IPS-18c (cell line): ENCODE data around the gene HEY2.
"Not testable (repeated sequence)": the region's sequence is repeated elsewhere in the genome, so short reads cannot be mapped to it uniquely, and the experiment has no call there.

ENCODE experiments used
- H3K4me3 ChIP-seq: 2 replicates; pipeline ENCODE4 v1.7.0; 2013; ENCODE audit warnings: low read depth, mild to moderate bottlenecking, low read length, moderate library complexity; ENCODE audit not compliant: insufficient read depth
- H3K9me3 ChIP-seq: one replicate; pipeline ENCODE4 v1.6.1; 2013; ENCODE audit warnings: mild to moderate bottlenecking, low read length, moderate library complexity; ENCODE audit not compliant: control insufficient read depth, insufficient read depth

The HEY2 gene

DNA sequence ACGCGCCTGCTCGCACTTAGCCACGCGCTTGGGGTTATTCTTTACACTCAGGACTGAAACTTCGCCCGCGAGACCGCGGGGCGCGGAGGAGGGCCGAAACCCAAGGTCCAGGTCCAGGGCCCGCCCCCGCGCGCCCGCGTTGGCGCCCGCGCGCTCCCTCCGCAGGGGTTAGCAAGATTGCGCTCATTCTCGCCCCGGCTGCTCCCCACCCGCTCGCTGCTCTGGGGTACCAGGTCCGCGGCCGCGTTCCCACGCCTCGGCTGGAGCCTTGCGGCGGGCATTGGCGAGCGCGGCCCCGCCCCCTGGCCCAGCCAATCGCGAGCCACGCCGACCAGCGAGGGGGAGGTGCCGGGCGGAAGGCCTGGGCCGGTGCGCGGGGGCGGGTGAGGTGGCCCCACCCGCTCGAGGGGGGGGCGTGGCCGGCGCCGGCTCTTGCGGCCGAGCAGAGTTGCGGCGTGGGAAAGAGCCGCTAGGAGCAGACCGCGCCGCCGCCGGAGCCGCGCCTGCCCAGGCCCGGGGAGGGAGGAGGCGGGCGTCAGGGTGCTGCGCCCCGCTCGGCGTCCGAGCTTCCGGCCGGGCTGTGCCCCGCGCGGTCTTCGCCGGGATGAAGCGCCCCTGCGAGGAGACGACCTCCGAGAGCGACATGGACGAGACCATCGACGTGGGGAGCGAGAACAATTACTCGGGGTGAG lies at the start of gene HEY2:
Gene HEY2, plus strand, starts transcription at position 460 of the 692 bp plus-strand sequence. Its CDS starts 145 bp downstream, at position 605.
- Histone ChIP-seq H3K9me3 (no peaks in the 10 kb centered on the region), H3K4me3 (peak within 1 kb of the TSS; percentile 90)

DNA sequence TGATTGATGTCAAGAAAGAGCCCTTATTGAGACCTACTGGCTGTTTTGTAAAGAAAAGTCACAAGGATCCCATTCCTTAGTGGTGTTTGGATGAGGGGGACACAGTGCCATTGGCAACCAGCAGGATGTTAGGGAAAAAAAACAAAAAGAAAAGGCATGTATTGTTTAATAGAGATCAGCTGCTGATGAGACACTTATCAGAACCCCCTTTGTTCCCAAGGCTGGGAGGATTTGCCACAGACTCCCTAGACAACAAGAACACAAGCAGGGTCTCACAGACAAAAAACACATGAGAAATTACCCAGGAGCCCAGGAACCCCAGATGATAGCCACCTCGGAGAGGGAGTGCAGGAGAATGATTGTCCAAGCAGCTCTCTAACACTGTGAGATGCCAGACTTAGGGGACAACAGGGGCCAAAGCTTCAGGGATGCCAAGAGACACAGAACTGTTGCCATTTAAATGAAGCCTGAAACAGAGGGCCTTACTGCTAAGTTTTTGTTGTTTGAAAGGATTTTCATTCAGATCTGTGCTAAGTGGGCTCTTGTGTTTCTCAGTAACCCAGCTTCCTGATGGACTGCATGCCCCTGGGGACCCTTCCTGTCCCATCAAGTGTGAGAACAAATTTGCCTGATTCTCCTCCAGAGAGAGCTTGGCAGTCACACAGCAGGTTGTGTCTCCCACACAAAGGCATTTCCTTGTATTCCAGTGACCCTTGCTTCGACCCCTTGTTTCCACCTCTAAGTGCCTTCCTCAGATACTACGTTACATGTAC lies 48.7 kb upstream of the HEY2 start:
- H3K4me3 ChIP-seq, result no peak overlapping the region
- H3K9me3 ChIP-seq, result no peaks in the 10 kb centered on the region

DNA sequence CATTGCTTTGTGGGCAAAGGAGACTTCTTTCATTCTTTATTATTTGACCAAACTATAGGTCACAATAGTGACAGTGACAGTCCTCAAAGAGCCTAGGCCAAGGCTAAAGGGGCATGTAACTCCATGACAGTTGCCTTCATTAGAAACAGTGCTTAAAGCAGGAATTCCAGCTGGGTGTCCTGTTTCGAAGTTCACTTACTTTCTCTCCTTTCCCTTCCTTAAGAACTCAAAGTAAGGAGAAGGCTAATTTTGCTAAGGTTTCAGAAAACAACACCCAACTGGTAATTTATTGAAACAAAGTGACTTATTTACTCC lies 48.1 kb upstream of the HEY2 start:
- H3K9me3 ChIP-seq, result no peaks in the 10 kb centered on the region
- no peak overlapping the region for H3K4me3 ChIP-seq

DNA sequence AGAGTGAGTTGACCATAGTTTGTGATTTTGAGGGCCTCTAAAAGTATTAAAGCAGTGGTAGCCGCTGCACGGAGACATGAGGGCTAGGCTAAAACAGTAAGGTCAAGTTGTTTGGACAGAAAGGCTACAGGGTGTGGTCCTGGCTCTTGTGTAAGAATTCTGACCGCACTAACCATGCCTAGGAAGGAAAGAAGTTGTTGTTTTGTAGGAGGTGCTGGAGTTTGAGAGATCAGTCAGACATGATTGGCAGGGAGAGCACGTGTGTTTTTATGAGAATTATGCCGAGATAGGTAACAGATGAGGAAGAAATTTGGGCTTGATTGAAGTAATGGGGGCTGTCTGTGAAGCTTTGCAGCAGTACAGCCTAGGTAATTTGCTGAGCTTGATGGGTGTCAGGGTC lies 45.5 kb upstream of the HEY2 start:
- H3K9me3 ChIP-seq, H3K4me3 ChIP-seq: not testable (repeated sequence)

DNA sequence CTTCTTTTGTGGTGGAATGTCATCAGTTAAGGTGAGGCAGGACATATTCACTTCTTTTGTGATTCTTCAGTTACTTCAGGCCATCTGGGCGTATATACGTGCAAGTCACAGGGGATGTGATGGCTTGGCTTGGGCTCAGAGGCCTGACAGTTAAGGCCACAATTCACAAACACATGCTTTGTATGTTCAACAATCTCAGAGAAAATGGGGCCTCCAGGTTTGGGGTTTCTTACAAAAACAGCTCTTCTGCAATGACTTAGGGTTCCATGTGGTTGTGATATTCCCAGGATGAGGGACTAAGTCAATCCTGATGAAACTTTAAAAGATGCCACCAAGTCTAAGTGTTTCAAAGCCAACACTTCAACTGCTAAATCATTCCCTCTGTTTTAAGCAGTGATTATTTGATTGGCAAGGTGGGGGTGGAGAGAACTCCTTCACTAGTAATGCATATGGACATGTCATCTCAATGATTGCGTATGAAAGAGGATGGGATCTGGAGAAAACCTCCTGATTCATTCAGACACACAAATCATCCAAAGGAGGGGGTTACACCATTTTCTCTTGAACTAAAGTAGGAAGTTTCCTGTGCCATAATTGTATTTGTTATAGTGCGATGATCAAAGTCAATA lies 41.7 kb upstream of the HEY2 start:
- no peaks in the 10 kb centered on the region for H3K9me3 ChIP-seq
- H3K4me3 ChIP-seq, result no peak overlapping the region

DNA sequence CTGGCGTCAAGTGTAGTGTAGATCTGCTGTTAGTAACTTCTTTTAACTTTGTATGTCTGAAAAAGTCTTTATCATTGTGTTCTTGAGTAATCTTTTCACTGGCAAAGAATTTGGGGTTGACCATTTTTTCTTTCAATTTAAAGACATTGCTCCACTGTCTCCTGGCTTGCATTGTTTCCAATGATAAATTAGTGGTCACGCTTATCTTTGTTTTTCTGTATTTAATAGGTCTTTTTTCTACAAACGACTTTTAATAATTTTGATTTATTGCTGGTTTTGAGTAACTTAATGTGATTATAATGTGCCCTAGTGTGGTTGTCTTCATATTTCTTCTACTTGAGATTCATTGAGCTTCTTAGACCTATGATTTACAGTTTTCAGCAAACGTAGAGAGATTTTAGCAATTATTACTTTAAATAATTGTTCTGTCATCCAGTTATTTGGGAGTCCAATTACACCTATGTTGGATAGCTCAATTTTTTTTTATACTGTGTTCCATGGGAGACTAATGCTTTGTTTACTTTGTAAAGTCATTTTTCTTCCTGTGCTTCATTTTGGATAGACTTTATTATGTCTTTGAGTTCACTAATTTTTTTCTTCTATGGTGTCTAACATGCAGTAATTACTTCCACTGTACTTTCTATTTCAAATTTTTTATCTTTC lies 38.3 kb upstream of the HEY2 start:
- no peaks in the 10 kb centered on the region for H3K9me3 ChIP-seq
- no peak overlapping the region for H3K4me3 ChIP-seq

DNA sequence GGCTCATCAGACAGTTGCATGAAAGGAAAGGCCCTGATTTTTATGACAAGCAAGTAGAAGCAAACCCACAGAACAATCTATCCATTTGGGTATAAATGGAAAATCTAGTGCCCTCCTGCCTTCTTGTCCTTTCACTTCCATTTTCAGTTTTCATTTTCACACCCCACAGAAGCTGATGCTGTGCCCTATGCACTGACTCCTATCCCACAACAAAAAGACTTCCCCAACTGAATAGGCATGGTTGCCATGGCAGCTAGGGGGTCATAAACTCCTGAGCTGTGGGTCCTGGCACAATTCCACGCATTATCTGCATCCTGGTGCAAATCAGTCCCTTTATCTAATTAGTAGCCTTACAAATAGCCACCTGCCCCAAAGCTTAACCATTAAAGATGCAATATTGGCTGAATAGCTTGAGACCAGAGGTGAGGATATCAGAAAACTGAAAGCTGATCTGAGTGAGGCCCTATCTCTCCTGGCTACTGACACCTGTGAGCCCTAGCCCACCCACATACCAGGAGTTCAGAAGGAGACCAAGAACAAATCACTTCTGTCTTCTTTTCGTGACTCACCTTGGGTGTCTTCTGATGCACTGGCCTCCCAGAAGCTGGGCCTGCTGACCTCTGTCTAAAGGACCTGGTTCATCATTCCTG lies 34.9 kb upstream of the HEY2 start:
- H3K4me3 ChIP-seq, result no peak overlapping the region
- no peaks in the 10 kb centered on the region for H3K9me3 ChIP-seq

DNA sequence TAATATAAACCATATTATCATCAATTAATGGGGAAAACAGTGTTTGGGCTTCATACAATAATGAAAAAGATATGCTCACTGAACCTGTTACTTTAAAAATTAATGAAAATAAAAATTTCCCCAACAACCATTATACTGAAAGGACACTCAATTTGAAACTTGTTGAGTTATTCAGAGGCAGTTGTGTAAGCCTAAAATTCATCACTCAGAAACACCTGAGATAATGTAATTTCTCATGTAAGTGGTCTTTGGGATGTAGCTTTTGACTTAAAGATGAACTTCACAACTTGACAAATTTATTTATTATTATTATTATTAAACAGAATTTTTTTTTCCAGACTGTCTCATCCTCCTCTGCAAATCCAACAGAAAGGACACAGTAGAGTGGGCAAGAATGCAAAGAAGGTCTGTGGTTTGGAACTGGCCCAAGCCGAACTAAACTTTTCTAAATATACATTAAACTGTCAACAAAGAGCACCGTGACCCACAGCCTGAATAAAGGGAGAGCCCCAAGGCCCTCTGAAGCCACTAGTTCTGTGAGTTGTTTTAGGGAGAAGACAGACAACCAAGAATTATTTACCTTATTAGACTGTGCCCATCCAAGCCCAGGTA lies 32.2 kb upstream of the HEY2 start:
- no peak overlapping the region for H3K4me3 ChIP-seq
- no peaks in the 10 kb centered on the region for H3K9me3 ChIP-seq

DNA sequence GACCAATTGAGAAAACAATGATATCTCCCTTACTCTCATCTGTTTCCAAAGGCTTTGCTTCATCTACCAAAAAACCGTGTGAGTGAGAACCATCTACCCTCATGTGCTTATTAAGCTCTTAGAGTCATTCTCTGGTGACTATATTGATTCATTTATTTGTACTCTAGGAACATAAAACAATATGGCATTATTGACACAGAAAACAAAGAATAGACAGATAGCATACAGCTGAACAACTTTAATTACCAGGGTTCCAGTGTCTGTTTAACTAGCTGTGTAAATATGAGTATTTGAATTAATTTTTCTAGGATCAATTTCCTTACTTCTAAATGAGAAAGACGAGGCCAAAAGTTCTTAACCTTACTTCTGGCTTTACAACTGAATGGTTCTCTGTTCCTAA lies 31.3 kb upstream of the HEY2 start:
- Histone ChIP-seq H3K9me3 (no peaks in the 10 kb centered on the region), H3K4me3 (no peak overlapping the region)

DNA sequence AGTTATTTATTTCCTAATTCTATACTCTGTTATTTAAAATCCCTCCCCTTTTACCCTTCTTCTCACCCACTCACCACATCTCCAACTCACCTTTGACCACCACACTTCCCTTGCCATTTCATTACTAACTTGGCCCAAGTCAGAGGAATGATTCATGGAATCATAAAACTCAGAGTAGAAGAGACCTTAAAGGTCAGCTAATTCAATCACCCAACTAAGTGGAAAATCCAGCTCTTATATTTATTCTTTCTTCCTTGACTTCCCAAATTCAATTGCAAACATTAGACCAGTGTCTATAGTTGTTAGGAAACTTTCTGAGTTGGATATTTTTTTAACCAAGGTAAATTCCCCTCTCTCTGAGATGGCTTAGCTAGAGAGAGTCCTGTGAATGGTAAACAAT lies 26.5 kb upstream of the HEY2 start:
- Histone ChIP-seq H3K9me3 (no peaks in the 10 kb centered on the region), H3K4me3 (no peak overlapping the region)

DNA sequence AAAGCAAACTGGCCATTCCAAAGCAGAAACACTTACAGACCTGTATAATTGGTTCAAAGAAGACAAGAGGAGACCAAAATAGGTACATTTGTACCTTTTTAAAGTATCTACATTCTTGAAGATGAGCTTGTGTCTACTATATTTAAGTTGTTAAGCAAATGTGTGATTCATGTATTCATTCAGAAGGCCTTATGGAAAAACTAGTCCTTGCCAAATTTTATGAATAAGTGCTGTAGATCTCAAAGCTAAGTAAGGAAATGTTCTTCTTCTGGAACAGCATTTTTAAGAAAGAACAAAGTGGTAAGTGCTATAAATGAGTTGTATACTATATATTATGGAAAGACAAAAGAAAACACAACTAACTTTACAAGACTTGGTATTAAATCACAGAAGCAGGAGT lies 22.2 kb upstream of the HEY2 start:
- no peaks in the 10 kb centered on the region for H3K9me3 ChIP-seq

DNA sequence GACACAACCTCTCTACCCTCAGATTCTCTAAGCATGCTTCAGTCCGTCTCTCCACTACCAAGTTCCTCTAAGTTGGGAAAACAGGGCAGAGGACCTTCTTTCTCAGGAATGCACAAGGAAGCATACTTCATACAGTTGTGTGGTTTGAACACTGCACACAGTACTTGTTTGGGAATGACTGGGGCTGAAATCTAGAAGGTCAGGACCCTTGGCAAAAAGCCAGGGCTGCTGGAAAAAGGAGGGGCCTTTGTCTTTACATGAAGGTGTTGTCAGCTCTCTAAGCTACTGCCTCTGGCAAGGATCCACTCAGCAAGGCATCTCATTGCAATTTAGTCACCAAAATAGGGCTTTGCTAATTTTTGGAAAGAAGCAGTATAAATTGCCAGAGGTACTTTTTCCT lies 20.7 kb upstream of the HEY2 start:
- no peaks in the 10 kb centered on the region for H3K9me3 ChIP-seq
- H3K4me3 ChIP-seq, result no peak overlapping the region

More for the DNA sequence above, 22.2 kb upstream of the HEY2 start:
- no peak overlapping the region for H3K4me3 ChIP-seq

DNA sequence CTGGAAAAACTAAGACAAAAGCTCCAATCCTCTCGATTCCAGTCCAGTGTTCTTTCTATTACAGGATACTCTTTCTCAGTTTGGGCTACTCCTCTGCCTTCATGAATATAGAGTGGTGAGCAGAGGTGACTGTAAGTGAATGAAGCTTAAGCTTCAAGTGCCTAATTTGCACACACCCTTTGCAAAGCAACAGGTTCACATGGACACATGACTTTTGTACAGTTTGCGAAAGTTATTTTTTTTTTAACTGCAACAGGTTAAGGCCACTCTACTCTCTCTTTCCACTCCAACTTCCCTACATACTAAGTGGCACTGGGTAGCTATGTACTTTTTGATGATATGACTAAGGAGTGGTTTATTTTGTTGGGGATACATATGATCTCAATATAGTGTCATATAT lies 19.4 kb upstream of the HEY2 start:
- Histone ChIP-seq H3K4me3 (no peak overlapping the region), H3K9me3 (no peaks in the 10 kb centered on the region)

DNA sequence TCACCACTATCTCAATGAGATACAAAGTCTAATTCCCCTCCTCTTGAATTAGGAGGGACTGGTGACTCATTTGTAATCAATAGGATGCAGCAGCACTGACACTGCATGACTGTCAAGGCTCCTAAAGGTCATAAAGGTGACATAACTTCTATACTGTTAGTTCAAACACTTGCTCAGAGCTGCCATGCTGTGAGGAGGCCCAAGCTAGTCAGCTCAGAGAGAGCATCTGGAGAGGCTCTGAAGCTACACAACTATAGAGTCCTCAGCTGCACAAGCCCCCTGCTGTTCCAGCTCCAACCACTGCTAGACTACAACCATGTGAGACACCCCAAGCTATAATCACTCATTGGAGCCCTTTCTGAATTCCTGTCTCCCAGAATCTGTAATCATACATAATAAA lies 17.0 kb upstream of the HEY2 start:
- H3K4me3 ChIP-seq, result no peak overlapping the region
- no peaks in the 10 kb centered on the region for H3K9me3 ChIP-seq

DNA sequence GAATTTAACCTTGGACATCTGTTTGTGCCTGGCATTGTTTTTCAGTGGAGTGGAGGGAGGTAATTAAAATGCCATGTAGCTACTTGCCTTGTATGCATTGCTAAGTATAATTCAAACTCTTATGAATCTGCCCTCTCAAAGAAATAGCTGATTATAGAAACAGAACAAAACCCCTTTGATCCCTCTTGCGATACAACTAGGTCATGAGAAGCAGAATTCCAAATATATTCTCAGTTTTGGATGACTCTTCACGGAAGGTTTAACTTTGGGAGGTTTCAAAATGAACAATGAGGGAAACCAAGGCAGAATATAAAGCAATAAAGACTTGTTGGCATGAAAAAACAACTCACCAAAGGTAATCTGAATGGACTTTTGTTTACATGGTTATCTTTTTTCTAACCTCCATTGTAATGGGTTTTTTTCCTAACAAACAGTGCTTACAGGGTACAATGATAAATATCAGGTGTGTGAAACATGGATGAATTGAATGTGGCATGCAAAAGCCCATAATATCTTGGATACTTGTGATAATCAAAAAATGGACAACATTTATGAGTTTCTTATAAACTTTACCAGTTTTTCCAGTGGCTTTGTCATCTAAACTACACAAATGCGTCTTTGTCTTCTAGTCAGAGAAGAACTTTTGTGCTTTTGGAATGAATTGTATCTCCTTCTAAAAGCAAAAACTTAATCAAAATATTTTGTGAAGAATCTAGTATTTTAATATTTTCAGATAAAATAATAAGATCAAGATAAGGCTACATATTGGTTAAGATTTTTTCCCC lies 15.7 kb upstream of the HEY2 start:
- Histone ChIP-seq H3K4me3 (no peak overlapping the region), H3K9me3 (no peaks in the 10 kb centered on the region)

DNA sequence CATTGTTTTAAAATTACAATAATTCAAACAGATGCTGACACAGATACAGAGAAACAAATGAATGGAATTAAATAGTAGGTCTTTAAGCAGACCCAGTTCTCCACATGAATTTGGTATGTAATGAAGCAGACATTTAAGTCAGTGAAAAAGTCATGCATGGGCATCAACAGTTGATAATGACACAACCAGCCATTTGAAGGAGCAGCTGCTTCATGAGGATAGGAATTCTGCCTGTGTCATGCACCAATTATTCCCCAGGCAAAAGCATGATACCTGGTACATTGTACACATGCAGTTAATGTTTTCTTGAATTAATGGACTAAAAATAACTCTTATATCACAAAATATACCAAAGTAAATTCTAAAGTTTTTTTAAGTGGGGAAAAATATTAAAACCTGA lies 11.2 kb upstream of the HEY2 start:
- H3K4me3 ChIP-seq, result no peak overlapping the region
- no peaks in the 10 kb centered on the region for H3K9me3 ChIP-seq
